ENCODE measurements around the gene CRELD1. TPM values are rescaled to one million over a fixed set of nuclear protein-coding genes. Genes with fewer than 3 reads are reported as not detected.

The CRELD1 gene
- total and polyA plus RNA-seq, 9 of the 15 experiments (the other 6 are each of a cell fraction or from before 2014, with no cell fraction given) = 3.3 to 25.8 (median 16.5) TPM

- peak; percentile 65 to 83 for TF ChIP-seq E2F6 (IDR thresholded peaks at IDR 0.05; ENCODE audit: borderline replicate concordance in 1 of 2, extremely low read depth in 1 of 2, insufficient read depth in 1 of 2, insufficient read length in 1 of 2, low read depth in 1 of 2, low read length in 1 of 2, poor library complexity in 1 of 2, severe bottlenecking in 1 of 2)
- TF ChIP-seq, protein P1, sequence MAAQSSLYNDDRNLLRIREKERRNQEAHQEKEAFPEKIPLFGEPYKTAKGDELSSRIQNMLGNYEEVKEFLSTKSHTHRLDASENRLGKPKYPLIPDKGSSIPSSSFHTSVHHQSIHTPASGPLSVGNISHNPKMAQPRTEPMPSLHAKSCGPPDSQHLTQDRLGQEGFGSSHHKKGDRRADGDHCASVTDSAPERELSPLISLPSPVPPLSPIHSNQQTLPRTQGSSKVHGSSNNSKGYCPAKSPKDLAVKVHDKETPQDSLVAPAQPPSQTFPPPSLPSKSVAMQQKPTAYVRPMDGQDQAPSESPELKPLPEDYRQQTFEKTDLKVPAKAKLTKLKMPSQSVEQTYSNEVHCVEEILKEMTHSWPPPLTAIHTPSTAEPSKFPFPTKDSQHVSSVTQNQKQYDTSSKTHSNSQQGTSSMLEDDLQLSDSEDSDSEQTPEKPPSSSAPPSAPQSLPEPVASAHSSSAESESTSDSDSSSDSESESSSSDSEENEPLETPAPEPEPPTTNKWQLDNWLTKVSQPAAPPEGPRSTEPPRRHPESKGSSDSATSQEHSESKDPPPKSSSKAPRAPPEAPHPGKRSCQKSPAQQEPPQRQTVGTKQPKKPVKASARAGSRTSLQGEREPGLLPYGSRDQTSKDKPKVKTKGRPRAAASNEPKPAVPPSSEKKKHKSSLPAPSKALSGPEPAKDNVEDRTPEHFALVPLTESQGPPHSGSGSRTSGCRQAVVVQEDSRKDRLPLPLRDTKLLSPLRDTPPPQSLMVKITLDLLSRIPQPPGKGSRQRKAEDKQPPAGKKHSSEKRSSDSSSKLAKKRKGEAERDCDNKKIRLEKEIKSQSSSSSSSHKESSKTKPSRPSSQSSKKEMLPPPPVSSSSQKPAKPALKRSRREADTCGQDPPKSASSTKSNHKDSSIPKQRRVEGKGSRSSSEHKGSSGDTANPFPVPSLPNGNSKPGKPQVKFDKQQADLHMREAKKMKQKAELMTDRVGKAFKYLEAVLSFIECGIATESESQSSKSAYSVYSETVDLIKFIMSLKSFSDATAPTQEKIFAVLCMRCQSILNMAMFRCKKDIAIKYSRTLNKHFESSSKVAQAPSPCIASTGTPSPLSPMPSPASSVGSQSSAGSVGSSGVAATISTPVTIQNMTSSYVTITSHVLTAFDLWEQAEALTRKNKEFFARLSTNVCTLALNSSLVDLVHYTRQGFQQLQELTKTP (IDR thresholded peaks at IDR 0.05; ENCODE audit: low read depth in 1 of 2, partially characterized antibody in 2 of 2) = no peak
- no peak for TF ChIP-seq SMARCC2 (IDR thresholded peaks at IDR 0.05; ENCODE audit: low read depth)
- no peak for TF ChIP-seq RBM39 (optimal IDR thresholded peaks at IDR 0.05; ENCODE audit: low read depth, low read length)
- TF ChIP-seq CCNT2 (IDR thresholded peaks at IDR 0.05; ENCODE audit: borderline replicate concordance, extremely low read depth, insufficient read length, low read depth, low read length) = peak; percentile 83
- TF ChIP-seq PHB (CRISPR knock-in tag; IDR thresholded peaks at IDR 0.05) = no peak
- no peak for TF ChIP-seq ZKSCAN1 (IDR thresholded peaks at IDR 0.05; ENCODE audit: low read depth, low read length)
- no peak for TF ChIP-seq PCBP2 (IDR thresholded peaks at IDR 0.05; ENCODE audit: low read depth, low read length, poor library complexity, severe bottlenecking)
- no peak for TF ChIP-seq ZNF76 (CRISPR knock-in tag; IDR thresholded peaks at IDR 0.05; ENCODE audit: borderline replicate concordance)
- no peak for TF ChIP-seq SRSF1 (IDR thresholded peaks at IDR 0.05; ENCODE audit: low read depth, low read length)
- peak; percentile 75; the same call in 1 of the 2 replicates for TF ChIP-seq RB1 (IDR thresholded peaks at IDR 0.05; ENCODE audit: low read depth)
- TF ChIP-seq ZBTB17 (CRISPR knock-in tag; IDR thresholded peaks at IDR 0.05) = 0 out of 2 replicates have a peak, but pooled peaks have one; percentile 46
- TF ChIP-seq ZNF311 (CRISPR knock-in tag; IDR thresholded peaks at IDR 0.05) = no peak
- TF ChIP-seq FOXK2 (conservative IDR thresholded peaks at IDR 0.05 in 1 of 2, IDR thresholded peaks at IDR 0.05 in 1 of 2; ENCODE audit: low read depth in 2 of 2) = peak; percentile 42 to 49; a peak in 1 of 4 replicates
- no peak for TF ChIP-seq ZKSCAN8 (CRISPR knock-in tag; IDR thresholded peaks at IDR 0.05)
- TF ChIP-seq HMG20A (CRISPR knock-in tag; conservative IDR thresholded peaks at IDR 0.05) = no peak
- TF ChIP-seq ZNF41 (CRISPR knock-in tag; conservative IDR thresholded peaks at IDR 0.05) = no peak
- no peak for TF ChIP-seq FOXA3 (CRISPR knock-in tag; conservative IDR thresholded peaks at IDR 0.05 in 1 of 2, IDR thresholded peaks at IDR 0.05 in 1 of 2)
- TF ChIP-seq NR2C1 (IDR thresholded peaks at IDR 0.05) = no peak
- no peak for TF ChIP-seq NR2C1 (tag; IDR thresholded peaks at IDR 0.05)
- no peak for TF ChIP-seq KLF13 (tag; IDR thresholded peaks at IDR 0.05; ENCODE audit: borderline replicate concordance, low read depth)
- peak; percentile 88 for TF ChIP-seq TBP (optimal IDR thresholded peaks at IDR 0.05; ENCODE audit: low read depth, low read length)
Observed at GRCh38 chr3:9933561-9934234, at the start of gene CRELD1 (continued).
